WTC11 (cell line): ENCODE results near the gene KIF27. TPM values are rescaled to one million over a fixed set of nuclear protein-coding genes. Genes with fewer than 3 reads are reported as not detected.

Experiments used
- ATAC-seq: fragments of 200-7000 bp; cut with Tn5 transposase; 2 replicates; pipeline ENCODE4 v1.10.0; 2021; ENCODE audit warnings: mild to moderate bottlenecking, moderate library complexity
- CTCF ChIA-PET: fragments of 300-600 bp; sonication (Branson Sonifier 250); formaldehyde crosslinking; loops from one replicate; lab custom pipeline; 2021; ENCODE audit warnings: antibody characterized with exemption; lab: Charles Lee
- POLR2A ChIA-PET: fragments of 350-600 bp; sonication (Branson Sonifier 250); formaldehyde crosslinking; loops from one replicate; lab custom pipeline; 2021; ENCODE audit warnings: antibody characterized with exemption; lab: Charles Lee
- DNase-seq: peaks from one replicate; pipeline ENCODE4 v3.0.0; 2021; ENCODE audit warnings: low spot score
- H3K27ac Mint-ChIP-seq: 2 replicates; pipeline ENCODE4 v1.8.0; 2021; ENCODE audit warnings: mixed read lengths
- H3K27me3 Mint-ChIP-seq: 2 replicates; pipeline ENCODE4 v1.8.0; 2021; ENCODE audit warnings: low read depth, mild to moderate bottlenecking, moderate library complexity, mixed read lengths
- H3K36me3 Mint-ChIP-seq: 2 replicates; pipeline ENCODE4 v1.8.0; 2021; ENCODE audit warnings: mixed read lengths
- H3K4me1 Mint-ChIP-seq: 2 replicates; pipeline ENCODE4 v1.8.0; 2022; ENCODE audit warnings: mixed read lengths
- H3K4me3 Mint-ChIP-seq: 2 replicates; pipeline ENCODE4 v1.8.0; 2021; ENCODE audit warnings: mild to moderate bottlenecking, moderate library complexity, mixed read lengths
- H3K9me3 Mint-ChIP-seq: 2 replicates; pipeline ENCODE4 v1.8.0; 2021; ENCODE audit warnings: mixed read lengths
- ATF1 ChIP-seq: sonication (generic); formaldehyde crosslinking; IDR thresholded peaks from 2 replicates; pipeline ENCODE4 v1.8.1; 2023; ENCODE audit warnings: mild to moderate bottlenecking, moderate library complexity, missing genetic modification reagents
- CBFB ChIP-seq: sonication (generic); formaldehyde crosslinking; IDR thresholded peaks from 2 replicates; pipeline ENCODE4 v1.8.1; 2022; ENCODE audit warnings: mild to moderate bottlenecking, low read depth, missing genetic modification reagents
- GABPB1 ChIP-seq: sonication (generic); formaldehyde crosslinking; IDR thresholded peaks from 2 replicates; pipeline ENCODE4 v1.8.1; 2023; ENCODE audit warnings: mild to moderate bottlenecking, missing genetic modification reagents
- JAZF1 ChIP-seq: fragments of 250-450 bp; sonication (Bioruptor Pico); IDR thresholded peaks from 2 replicates; pipeline ENCODE4 v1.9.0; 2021; ENCODE audit warnings: moderate library complexity, mild to moderate bottlenecking, inconsistent platforms
- NFYB ChIP-seq: sonication (generic); formaldehyde crosslinking; conservative IDR thresholded peaks from 2 replicates; pipeline ENCODE4 v1.8.0; 2022; ENCODE audit warnings: low read depth, missing genetic modification reagents
- PRDM15 ChIP-seq: sonication (generic); formaldehyde crosslinking; IDR thresholded peaks from 2 replicates; pipeline ENCODE4 v1.8.0; 2022; ENCODE audit warnings: missing genetic modification reagents
- ZBTB43 ChIP-seq: sonication (generic); formaldehyde crosslinking; IDR thresholded peaks from 2 replicates; pipeline ENCODE4 v1.8.1; 2023; ENCODE audit warnings: mild to moderate bottlenecking, missing genetic modification reagents
- ZNF219 ChIP-seq: sonication (generic); formaldehyde crosslinking; IDR thresholded peaks from 2 replicates; pipeline ENCODE4 v1.8.0; 2023; ENCODE audit warnings: missing genetic modification reagents, mild to moderate bottlenecking, borderline replicate concordance
- total RNA-seq: library from RNA; stranded (reverse); gene quantifications from 3 replicates; pipeline ENCODE4 v1.2.3, GENCODE V29; 2021
- TF ChIP-seq, protein P1 (sequence below): sonication (generic); formaldehyde crosslinking; IDR thresholded peaks from 2 replicates; pipeline ENCODE4 v1.8.1; 2022; ENCODE audit warnings: low read depth, mild to moderate bottlenecking, moderate library complexity, missing genetic modification reagents, borderline replicate concordance
- TF ChIP-seq, protein P2 (sequence below): sonication (generic); formaldehyde crosslinking; IDR thresholded peaks from 2 replicates; pipeline ENCODE4 v1.8.0; 2022; ENCODE audit warnings: mild to moderate bottlenecking, missing genetic modification reagents

KIF27 gene
- total RNA-seq, 1 experiment from 2014 or later, result 3.9 TPM

- H3K36me3 Mint-ChIP-seq, result no peaks in the 10 kb centered on the region
- H3K27me3 Mint-ChIP-seq, result no peaks in the 10 kb centered on the region
- ChIA-PET POLR2A (no interaction called here), CTCF (no interaction called here)
- DNase-seq (no peak), ATAC-seq (no peak)
- H3K9me3 Mint-ChIP-seq, result no peaks in the 10 kb centered on the region
- H3K27ac Mint-ChIP-seq, result no peak overlapping the region
- TF ChIP-seq, protein P1, sequence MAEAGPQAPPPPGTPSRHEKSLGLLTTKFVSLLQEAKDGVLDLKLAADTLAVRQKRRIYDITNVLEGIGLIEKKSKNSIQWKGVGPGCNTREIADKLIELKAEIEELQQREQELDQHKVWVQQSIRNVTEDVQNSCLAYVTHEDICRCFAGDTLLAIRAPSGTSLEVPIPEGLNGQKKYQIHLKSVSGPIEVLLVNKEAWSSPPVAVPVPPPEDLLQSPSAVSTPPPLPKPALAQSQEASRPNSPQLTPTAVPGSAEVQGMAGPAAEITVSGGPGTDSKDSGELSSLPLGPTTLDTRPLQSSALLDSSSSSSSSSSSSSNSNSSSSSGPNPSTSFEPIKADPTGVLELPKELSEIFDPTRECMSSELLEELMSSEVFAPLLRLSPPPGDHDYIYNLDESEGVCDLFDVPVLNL (CRISPR knock-in tag), result no peak
- TF ChIP-seq GABPB1 (CRISPR knock-in tag) (peak; percentile 74; the same call in 1 of the 2 replicates), JAZF1 (CRISPR knock-in tag) (no peak), ZBTB43 (CRISPR knock-in tag) (no peak), CBFB (no peak), ZNF219 (CRISPR knock-in tag) (no peak)
- TF ChIP-seq, protein P2, sequence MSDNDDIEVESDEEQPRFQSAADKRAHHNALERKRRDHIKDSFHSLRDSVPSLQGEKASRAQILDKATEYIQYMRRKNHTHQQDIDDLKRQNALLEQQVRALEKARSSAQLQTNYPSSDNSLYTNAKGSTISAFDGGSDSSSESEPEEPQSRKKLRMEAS (CRISPR knock-in tag), result no peak
- H3K4me3 Mint-ChIP-seq, result no peak overlapping the region
- peaks cover 19% of the 10 kb centered on the region for H3K4me1 Mint-ChIP-seq
Observed at GRCh38 chr9:83933790-83934189, 12.6 kb upstream of the KIF27 start.

DNA sequence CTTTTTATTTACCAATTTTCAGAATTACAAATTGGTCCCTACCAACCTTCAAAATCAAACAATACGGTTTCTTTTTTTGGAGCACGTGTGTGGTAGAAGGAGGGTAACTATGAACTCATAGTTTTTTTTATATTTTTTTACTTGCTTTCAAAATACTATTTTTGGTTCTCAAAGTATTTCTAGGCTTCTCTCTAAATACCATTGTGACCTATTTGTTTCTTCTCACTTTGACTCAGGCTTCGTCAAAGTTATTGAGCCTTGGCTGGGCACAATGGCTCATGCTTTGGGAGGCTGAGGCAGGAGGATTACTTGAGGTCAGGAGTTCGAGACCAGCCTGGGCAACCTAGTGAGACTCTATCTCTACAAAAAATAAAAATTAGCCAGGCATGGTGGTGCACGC lies 11.6 kb upstream of the KIF27 start:
- CTCF ChIA-PET, result interaction anchor here (0.7 kb wide), 1 partner anchor 99 kb away, joined by 3 read pairs; no protein-coding TSS in a partner anchor
- Mint-ChIP-seq H3K4me3 (no peak overlapping the region), H3K4me1 (peaks cover 17% of the 10 kb centered on the region)

More for the DNA sequence above, 11.6 kb upstream of the KIF27 start:
- Mint-ChIP-seq H3K9me3 (no peaks in the 10 kb centered on the region), H3K27me3 (no peaks in the 10 kb centered on the region)
- no peak for TF ChIP-seq PRDM15 (CRISPR knock-in tag)
- no peak for TF ChIP-seq ATF1 (CRISPR knock-in tag)
- TF ChIP-seq ZBTB43 (CRISPR knock-in tag), result no peak
- TF ChIP-seq NFYB (CRISPR knock-in tag), result no peak
- TF ChIP-seq, all 79 proteins: peak for 0
- ATAC-seq, result no peak
- H3K27ac Mint-ChIP-seq, result no peak overlapping the region
- no peak for DNase-seq
- H3K36me3 Mint-ChIP-seq, result no peaks in the 10 kb centered on the region
- POLR2A ChIA-PET, result no interaction called here
